ENCODE measurements around the gene KRT79. TPM values are rescaled to one million over a fixed set of nuclear protein-coding genes. Genes with fewer than 3 reads are reported as not detected.

The KRT79 gene
- total RNA-seq, 2 donors from 2014 or later, result 0.16 to 0.77 TPM

DNA sequence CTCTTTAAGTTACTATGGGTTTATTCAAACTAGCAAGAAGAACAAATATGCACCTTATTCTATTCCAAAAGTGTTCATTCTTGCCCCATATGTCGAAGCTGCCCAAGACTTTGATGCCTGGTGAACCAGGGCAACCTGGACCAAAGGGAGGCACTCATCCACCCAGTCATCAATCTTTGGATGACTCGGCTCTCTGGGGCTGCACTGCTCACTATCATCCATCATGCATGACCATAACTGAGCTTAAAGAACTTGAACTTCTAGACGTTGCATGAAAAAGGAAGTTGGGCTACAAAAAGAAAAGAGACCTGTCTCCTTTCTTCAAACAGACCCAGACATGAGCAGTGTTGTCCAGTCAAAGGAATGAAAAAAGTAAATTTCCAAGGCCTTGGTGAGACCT, 21.4 kb downstream of the KRT79 start:
- DNase-seq, result no peak
- intact Hi-C loops (cut with DNase I), result no loop called here
- no peak for ATAC-seq

DNA sequence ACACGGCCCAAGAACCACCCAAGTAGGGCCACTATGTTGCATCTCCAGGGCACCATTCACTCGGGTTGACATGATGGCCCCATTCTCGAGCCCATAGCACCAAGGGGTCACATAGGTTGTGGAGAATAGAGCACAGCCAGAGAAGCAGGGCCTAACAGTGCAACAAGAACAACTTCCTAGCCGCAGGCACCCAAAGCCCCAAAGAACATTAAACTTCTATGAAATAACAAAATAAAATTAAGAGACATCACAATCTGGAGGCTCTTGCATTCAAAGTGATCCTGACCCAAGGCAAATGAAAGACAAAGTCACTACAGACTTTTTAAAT, 22.1 kb downstream of the KRT79 start:
- no peak for ATAC-seq
- DNase-seq, result no peak
- intact Hi-C loops (cut with DNase I), result no loop called here

DNA sequence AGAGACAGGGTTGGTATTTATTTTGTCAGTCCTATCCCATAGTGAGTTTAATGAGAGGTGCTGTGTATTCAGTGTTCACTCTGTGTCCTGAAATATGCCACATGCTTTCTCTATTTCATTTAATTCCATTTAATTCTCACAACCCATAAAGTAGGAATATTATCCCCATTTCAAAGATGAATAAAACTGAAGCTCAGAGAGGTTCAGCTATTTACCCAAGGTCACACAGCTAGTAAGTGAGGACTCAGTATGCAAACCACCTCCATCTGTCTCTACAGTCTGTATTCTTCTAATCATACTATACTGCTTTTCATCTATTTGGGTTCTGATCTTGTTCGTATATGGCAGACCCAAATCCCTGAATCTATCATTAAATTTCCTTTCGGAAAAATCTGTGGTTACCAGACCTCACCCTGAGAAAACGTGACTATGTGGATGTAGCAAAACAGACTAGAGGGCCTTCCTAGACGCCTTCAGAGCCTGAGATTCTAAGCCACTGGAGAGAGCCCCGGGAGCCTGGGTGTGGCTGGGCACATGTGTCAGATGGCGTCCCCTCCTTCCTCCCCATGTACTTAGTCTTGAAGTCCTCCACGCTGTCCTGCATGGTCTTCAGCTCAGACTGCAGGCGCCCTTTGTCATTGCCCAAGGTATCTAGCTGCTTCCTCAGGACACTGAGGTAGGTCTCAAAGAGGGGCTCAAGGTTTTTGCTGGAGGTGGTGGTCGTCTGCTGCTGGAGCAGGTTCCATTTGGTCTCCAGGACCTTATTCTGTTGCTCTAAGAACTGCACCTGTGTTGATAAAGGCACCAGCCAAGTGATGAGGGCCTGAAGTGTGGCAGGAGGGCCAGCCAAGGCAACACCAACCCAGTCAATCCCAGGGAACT, 22.7 kb downstream of the KRT79 start:
- ATAC-seq (no peak), DNase-seq (no peak)
- intact Hi-C loops (cut with DNase I), result no loop called here

DNA sequence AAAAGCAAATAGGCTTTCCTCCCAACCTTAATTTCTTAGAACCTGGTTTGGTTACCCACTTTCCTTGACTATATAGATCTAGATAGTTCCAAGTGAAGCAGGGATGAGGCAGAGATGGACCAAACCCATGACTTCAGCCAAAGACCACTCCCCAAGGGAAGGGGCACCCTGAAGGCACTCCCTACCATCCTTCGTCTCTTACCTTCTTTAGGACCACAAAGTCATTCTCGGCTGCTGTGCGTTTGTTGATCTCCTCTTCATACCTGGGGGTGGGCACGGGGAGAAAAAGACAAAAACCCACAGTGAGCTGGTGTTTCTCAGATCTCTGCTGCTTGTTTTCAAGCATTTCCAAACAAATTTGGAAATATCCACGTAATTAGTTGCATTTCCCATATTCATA, 23.6 kb downstream of the KRT79 start:
- ATAC-seq (no peak), DNase-seq (no peak)
- intact Hi-C loops (cut with DNase I), result no loop called here

DNA sequence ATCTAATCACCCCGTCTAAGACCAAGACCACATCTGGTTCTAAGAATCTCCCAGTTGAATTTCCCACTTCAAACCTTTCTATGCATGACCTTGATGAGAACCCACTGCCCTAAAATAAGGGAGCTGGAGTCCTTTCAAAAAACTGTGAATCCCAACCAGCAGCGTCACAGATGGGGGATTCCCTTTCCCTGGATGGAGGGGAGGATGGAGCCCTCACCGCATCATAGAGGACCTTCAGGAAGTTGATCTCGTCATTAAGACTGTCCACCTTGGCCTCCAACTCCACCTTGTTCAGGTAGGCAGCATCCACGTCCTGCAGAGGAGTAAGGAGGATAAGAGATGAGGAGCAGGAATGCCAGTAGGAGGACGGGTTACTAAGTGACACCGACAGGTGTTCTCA, 24.9 kb downstream of the KRT79 start:
- no peak for DNase-seq
- no peak for ATAC-seq
- intact Hi-C loops (cut with DNase I), result no loop called here

DNA sequence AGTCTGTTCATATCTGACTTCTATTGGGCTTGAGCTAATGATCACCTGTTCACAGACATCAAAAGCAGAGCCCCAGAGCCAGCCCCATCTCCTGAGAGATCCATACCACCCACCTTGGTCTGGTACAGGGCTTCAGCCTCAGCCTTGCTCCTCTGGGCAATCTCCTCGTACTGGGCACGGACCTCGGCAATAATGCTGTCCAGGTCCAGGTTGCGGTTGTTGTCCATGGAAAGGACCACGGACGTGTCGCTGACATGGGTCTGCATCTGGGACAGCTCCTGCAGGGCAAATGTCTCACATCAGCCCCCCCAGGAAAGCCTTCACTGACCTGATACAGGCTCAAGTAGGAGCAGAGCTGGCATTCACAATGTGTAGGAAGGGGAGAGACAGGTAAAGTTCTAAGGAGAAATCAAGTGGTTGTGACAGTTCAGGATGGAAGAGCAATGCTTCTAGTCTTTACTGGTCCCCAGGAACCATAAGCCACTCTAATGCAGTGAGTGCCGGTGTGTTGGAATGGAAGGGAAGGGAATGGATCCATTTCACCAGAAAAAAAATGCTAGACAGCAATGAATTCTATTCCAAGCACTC, 25.4 kb downstream of the KRT79 start:
- DNase-seq, result no peak
- intact Hi-C loops (cut with DNase I), result no loop called here

DNA sequence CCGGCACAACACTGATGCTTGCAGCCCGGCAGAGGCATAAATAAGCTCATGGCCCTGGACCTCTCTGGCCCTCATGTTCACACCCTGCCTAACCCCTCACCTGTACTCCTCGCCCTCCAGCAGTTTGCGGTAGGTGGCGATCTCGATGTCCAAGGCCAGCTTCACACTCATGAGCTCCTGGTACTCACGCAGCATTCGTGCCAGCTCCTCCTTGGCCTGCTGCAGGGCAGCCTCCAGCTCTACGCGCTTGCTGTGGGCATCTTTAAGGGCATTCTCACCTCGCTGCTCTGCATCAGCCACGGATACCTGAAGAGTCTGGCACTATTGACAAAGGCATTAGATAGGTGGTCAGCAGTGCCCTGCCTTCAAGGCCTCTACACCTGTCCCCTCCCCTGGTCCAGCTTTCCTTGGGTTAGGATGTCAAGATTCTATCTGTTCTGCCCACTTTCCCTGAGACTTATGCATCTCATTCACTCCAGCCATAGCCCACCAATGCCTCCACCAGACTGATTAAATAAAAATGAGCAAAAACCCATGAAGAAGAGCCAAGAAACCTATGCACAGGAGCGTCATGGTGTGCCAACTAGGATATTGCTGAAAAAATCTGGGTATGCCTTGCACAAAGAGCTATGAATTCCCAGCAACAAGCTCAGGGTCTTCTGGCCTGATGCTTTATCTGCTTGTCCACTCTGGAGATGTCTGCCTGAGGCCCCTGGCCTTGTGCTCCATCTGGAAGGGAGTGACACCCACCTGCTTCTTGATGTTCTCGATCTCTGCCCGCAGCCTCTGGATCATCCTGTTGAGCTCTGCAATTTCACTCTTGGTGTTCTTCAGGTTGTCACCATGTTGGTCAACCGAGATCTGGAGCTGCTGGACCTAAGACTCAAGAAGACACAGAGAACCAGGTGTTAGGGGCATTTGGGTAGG, 26.3 kb downstream of the KRT79 start:
- intact Hi-C loops (cut with DNase I), result no loop called here
- DNase-seq (no peak), ATAC-seq (no peak)

More for the DNA sequence above, 25.4 kb downstream of the KRT79 start:
- no peak for ATAC-seq

DNA sequence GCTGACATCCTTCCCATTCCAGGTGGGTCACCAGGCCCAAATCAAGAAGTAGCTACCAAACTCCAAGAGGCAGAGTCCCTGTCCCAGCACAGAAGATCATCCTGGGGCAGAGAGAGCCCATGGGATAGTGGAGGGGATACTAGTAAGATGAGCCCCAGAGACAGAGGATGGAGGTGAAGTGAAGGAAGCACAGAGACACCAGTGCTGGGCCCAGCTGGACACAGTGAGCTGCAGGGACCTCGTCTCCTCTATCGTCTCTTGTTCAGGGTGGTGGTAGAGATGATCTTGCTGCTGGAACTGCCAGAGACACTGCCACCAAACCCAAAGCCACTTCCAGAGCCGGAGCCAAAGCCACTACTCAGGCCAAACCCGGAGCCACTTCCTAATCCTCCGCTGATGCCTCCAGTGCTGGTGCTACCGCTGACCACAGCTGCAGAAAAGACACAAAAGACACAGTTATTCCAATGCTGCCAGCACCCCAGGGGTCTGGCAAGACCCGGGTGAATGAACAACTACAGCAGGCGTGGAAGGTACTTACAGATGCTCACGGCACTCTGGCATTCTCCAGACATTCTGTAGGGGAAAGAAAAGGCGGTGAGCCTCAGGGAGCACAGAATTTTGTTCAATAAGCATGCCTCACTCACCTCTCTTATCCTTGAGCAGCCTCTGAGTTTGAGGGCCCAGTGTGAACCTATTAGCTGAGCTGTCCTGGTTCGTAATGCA, 27.1 kb downstream of the KRT79 start:
- intact Hi-C loops (cut with DNase I), result no loop called here

DNA sequence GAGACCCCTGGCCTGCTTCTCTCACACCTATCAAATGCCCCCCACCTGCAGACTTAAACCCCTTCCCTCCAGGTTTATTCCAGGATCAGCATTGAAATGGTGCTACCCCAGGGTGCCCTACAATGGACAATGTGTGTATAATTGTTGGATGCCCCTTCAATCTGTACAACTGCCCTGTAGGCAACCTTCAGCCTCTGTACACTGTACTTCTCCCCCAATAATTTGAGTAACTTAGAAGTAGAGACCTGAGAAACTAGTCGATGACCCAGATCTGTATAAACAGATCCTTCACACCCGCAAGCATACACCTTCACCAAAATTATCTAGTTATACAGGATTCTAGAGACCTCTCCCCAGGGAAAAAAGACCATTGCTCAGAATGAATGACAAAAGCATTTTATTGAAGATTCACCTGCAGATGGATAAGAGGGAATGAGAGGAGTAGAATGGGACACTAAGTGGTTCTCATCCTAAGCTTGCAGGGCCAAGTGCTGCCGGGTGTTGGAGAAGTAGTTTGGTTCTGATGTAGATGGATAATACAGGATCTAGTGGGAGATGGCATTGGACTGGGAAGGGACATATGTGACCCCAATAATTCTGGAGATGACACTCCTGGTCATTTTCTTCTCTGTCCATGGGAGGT, 27.8 kb downstream of the KRT79 start:
- ATAC-seq, result no peak
- intact Hi-C loops (cut with DNase I), result no loop called here
- no peak for DNase-seq

More for the DNA sequence above, 27.1 kb downstream of the KRT79 start:
- no peak for ATAC-seq
- DNase-seq, result no peak

DNA sequence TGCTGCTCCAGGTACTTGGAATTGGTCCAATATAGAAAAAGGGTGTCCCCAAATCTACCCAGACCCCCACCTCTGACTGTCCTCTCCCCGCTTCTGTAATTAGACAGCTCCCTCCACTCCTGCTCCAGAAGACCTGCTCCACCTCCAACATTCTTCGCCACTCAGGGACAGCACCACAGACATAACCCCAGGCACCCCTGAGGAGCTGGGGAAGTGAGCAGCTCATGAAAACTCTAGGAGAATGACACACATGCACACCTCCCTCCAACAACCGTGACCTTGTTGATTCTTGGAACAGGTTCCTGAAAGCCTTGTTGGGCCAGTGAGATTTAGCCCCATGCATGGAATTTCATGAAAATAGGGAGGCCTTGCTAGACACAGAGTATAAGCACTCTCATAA, 28.4 kb downstream of the KRT79 start:
- no peak for ATAC-seq
- intact Hi-C loops (cut with DNase I), result no loop called here
- no peak for DNase-seq

DNA sequence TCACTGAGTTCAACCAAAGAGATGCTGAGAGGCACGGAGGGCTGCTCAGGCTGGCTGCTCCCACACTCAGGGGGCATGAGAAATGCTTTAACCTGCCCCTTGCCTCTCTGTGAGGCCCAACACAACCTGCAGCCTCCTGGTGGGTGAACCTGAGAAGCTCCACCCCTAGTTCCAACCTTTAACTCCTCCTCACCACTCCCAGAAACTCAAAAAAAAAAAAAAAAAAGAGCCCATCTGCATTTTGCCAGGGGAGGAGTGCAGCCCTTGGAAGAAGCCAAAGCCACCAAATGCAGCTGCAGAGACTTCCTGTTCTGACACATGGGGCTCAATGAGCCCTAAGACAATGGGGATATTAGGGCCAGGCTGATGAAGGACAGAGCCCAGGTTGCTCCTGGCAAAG, 29.1 kb downstream of the KRT79 start:
- ATAC-seq, result no peak
- intact Hi-C loops (cut with DNase I), result no loop called here

DNA sequence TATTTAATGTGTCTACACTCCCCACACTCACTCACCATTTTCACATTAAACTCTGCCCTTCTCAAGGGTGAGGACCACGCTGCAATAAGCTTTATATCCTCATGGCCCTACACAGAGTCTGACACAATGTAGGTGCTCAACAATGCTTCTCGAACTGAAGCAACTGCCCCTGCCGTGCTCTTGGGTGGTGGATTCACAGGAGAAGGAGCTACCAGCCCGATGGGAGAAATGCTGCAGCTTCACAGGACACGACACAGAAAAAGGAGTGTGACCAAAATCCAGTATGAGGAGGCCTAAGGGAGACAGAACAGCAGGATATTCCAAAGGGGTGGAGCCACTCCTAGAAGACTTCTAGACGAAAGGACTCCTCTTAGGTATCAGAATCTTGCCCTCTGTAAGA, 31.7 kb downstream of the KRT79 start:
- ATAC-seq (no peak), DNase-seq (no peak)
- intact Hi-C loops (cut with DNase I), result no loop called here

More for the DNA sequence above, 29.1 kb downstream of the KRT79 start:
- DNase-seq, result no peak

DNA sequence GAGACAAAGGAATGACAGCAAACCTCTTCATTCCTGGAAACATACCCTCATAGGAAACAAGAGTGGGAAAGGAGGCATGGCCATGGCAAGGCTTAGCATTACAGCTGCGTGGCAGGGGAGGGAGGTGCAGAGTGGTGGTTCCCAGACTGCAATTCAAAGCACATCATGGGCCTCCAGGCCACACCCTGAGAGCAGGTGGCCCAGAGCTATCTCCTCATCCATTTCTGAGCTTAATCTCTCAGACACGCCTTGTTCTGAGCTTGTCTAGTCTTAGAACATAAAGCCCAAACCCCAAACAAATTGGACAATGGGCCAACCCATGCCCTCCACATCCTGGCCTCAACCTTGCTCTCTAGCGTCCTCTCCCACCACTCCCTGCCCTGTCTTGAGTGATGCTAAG, 32.3 kb downstream of the KRT79 start:
- intact Hi-C loops (cut with DNase I), result no loop called here
- no peak for ATAC-seq

DNA sequence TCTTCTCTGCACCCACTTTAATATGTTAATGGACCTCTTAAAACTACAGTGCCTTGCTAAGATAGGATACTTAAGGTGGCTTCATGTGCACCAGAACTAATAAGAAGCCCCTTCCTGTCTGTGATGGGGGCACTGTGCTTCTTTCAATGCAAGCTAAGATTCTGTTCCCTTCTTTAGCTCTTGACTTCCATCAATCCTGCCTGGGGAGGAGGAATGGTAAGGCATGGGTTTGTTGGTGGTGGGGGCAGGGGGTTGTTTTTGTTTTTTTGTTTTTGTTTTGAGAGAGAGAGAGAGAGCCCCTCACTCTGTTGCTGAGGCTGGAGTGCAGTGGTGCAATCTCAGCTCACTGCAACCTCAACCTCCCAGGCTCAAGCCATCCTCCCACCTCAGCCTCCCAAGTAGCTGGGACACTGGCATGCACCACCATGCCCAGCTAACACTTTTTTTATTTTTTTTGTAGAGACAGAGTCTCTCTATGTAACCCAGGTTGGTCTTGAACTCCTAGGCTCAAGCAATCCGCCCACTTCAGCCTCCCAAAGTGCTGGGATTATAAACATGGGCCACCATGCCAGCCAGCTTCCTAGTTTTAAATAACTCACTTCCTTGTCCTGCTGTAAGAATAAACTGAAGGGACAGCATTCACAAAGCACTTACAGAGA, 33.7 kb downstream of the KRT79 start:
- intact Hi-C loops (cut with DNase I), result no loop called here
- DNase-seq, result no peak
- no peak for ATAC-seq

More for the DNA sequence above, 32.3 kb downstream of the KRT79 start:
- no peak for DNase-seq

DNA sequence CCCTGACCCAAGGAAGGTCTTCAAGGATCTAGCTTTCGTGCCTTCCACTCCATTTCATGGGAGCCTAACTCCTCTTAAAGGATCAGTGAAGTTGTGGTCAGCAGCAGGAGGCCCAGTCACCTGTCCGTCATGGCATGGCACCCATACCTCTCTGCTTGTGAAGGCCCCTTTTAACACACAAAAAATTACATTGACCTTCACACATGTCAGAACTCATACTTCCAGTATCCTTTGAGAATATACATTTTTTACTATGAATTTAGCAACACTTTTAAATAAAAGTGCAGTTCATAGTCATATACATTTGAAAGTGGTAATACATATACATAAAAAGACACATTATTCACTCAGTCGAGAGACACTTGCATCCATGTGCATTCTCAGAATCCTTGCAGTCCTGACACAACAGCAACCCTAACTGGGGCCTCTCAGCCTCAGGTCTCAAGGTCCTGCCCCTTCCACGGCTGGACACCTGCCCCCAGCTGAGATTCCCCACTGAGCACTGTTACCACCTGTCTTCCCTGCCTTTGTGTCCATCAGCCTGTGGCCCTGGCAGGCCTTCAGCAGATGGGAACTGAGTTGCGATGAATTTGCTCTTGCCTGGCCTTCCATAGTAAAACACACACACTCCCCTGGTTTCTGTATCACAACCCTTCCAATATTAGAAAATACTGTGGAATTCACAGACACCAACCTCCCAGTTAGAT, 34.5 kb downstream of the KRT79 start:
- DNase-seq (no peak), ATAC-seq (no peak)
- intact Hi-C loops (cut with DNase I), result no loop called here

DNA sequence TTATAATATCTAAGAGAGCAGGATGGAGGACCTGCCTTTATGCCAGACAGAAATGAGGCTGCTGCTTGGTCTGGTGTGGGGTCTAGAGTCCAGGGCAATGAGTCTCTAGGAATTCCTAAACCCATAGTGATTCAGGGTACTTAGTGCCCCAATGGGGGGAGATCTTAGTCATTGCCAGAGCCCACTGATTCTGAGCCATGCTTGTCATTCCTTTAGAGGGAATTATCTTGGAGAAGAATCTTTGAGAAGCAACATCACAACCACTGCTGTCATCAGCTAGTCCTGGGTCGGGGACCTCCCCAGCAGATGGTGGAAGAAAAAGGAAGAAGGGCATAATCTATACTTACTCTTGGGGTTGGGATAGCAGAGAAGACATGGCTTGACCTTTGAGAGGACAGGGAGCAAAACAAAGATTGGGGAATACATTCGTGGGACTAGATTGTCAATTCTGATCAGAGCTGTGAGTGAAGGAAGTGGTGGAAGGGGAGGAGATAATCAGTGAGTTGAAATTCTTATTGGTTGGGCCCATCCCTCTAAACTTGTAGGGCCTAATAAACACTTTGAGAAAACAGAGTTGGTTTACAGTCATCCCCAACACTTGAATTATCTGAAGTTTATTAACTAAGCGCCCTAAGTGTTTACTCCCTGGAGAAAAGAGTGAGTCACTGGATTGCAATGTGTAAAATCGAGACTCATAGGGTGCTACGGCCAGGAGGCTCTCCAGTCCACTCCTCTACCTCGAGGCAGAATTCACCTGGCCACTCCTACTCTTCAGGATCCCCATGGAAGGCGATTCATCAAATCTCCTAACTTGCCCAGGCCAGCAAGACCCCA, 35.2 kb downstream of the KRT79 start:
- peak in 1 of 2 donors; percentile 38 for ATAC-seq
- intact Hi-C loops (cut with DNase I), result no loop called here

More for the DNA sequence above, 35.2 kb downstream of the KRT79 start:
- DNase-seq, result no peak
